COLO668 (cell line): ENCODE data around the gene ARHGAP24.

Experiments
- DNase-seq: peaks from one replicate; lab custom pipeline; 2025; ENCODE audit not compliant: unreplicated experiment; lab: John Stamatoyannopoulos, UW

Gene ARHGAP24

DNA sequence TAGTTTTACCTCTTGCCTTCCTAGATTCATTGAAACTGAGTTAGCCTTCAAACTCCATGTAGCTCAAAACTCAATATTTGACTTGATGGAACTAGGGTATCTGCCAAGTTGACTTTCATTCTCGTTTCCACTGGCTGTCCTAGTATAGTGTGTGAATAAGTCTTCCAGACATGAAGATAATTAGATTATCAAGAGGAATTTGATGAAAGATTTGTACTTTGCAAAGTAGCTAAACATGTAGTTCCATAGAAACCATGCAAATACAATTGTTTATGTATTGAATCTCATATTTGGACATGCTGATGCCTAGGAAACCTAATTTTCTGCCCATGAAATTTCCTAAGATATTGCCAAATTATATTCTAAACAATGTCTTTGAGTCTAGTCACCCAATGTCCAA, 297.5 kb downstream of the ARHGAP24 start:
- no peak for DNase-seq

DNA sequence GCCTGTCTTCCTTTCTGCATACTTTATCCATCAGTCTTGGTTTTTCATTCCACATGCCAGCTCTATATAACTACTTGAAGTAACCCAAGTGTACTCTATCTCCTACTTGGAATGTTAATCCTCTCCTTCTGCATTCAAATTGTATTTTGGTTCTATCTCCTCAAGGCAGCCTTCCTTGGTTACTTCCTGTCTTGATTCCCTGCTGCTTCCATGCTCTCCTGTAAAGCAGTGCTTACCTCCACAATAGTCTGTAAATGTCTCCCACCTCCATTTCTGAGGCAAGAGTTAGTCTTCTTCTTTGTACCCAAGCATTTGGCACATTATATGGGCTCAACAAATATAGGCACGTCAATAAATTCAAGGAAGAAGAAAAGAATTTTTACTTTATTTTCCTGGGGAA, 298.4 kb downstream of the ARHGAP24 start:
- no peak for DNase-seq

GRCh38 chr4:85774000-85774399, 299.1 kb downstream of the ARHGAP24 start:
- DNase-seq: no peak

DNA sequence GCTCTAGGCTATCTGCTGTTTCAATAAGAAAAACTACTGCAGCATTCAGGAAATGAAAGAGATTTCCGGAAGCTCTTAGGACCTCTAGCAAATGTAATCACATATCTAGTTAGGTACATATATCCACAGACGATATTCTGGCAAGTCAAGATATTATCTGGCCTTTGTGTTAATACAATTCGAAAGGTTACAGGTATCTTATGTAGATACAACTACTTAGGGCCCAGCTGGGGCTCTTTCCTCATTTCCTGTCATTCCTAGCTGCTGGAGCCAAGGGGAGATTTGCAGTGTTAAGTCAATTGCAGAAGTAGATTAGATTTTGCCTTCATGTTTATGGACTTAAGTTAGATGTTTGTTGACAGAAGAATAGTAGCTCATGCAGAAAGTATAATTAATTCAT, 299.5 kb downstream of the ARHGAP24 start:
- DNase-seq: no peak

GRCh38 chr4:85776096-85776495, 301.1 kb downstream of the ARHGAP24 start:
- DNase-seq: no peak

DNA sequence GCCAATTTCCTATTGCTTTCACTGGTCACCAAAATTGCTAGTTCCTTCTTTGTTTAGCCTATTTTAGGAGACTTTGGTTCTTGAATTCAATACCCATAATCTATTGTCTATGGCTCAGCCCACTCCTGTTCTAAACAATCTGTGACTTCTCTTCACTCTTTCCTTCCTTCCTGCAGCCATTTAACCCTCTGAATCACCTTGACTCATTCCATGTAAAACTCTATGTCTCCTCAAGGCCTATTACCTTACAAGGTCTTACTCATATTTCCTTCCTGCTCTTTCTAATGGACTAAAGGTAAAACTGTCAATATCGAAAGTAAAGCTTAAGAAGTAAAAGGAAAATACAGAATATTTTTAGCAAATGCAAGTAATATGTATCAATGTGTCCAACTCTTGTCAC, 301.6 kb downstream of the ARHGAP24 start:
- DNase-seq: no peak

DNA sequence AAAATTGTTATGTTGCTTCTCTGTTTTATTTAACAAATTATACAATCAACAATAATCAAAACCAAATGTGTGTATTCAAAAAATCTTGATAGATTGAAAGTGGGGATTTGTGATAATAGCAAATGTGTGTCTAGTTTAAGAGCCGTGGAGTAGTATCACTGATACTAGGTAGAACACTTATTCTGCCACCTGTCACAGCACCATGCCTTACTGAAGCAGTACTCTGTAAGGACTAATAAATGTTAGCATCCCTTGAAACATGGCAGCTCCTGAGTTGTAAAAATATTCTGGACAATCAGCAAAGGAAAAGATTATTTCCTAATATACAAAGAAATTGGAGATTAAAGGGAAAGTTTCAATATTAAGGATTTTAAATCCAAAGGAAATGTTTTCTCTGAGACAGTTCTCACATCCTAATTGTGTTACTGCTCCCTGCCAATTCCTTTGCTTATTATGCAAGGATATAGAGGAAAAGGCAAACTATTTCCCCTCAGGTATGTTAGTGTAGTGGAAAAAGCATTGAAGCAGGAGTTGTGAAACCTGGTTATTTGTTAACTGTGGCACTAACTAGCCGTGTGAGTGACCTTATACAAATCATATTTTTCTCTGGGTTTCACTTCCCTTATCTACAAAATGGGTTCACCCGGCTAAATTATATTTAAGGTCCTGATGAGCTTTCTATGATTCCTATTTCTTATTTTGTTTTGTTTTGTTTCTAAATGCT, 303.1 kb downstream of the ARHGAP24 start:
- DNase-seq: no peak

DNA sequence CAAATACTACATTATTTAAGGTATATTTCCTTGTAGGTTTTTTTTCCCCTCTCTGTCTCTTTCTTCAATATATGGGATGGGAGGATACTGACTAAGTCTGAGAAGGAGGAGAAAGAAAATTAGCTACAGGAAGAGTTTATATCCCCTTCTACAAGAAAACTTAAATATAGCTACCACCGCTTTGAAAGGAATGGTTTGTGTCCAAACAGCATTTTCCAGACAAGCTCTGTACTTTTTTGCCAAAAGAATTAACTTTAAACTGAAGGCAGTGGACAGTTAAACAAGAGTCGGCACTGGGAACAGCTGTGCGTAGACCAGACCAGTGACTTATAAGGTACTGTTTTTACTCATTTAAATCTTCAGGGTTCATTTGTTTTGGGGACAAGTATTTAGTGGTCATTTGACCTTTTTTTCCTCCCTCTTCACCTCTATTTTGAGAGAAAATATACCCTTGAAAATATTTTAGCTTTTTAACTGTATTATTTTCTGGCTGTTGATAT, 303.7 kb downstream of the ARHGAP24 start:
- no peak for DNase-seq

- DNase-seq: no peak
These were observed 304.2 kb downstream of the ARHGAP24 start for GRCh38 chr4:85779165-85779564.

- DNase-seq: no peak
These were observed 305.7 kb downstream of the ARHGAP24 start for GRCh38 chr4:85780664-85781063.

DNA sequence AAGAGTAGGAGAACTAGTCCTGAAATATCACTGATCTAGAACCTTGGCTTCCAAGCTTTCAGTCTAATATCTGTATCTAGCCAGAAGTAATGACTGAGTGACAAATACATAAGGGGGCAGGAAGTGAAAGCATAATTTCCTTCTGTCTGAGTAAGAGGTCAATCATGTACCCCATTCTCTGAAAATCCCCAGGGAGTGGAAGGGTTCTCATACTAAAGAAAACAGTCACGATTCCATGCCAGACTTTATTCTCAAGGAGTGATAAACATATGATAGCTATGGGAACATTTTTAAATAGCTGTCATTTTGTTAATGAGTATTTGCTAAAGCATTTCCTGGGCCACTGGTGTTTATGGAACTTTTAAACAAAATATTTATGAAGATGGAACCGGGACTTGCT, 308.5 kb downstream of the ARHGAP24 start:
- DNase-seq: no peak

GRCh38 chr4:85783900-85784299, 308.9 kb downstream of the ARHGAP24 start:
- DNase-seq: no peak

GRCh38 chr4:85784348-85784747, 309.4 kb downstream of the ARHGAP24 start:
- no peak for DNase-seq

DNA sequence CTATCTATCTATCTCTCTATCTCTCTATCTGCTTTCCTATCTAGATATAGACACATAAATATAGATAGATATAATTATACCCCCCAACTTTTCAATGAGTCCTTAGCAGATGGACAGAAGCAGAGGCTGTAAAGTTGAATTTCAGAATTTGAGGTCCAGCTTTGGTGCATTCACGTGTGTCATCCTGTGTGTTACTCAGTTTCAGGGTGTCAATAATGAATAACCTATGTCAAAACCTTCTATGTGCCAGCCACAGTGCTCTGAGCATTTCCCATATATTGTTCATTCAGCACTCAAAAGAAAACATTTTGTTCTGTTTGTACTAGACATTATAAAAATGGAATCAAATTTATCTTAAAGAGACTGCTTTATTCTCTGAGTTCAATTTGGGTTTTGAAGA, 310.0 kb downstream of the ARHGAP24 start:
- no peak for DNase-seq

GRCh38 chr4:85787133-85787532, 312.2 kb downstream of the ARHGAP24 start:
- no peak for DNase-seq

- no peak for DNase-seq
These were observed 313.7 kb downstream of the ARHGAP24 start for GRCh38 chr4:85788604-85789003.

- no peak for DNase-seq
These were observed 314.3 kb downstream of the ARHGAP24 start for GRCh38 chr4:85789241-85789640.

- DNase-seq: no peak
These were observed 315.6 kb downstream of the ARHGAP24 start for GRCh38 chr4:85790582-85790981.

- no peak for DNase-seq
These were observed 317.7 kb downstream of the ARHGAP24 start for GRCh38 chr4:85792376-85793232.

GRCh38 chr4:85793233-85793585, 318.3 kb downstream of the ARHGAP24 start:
- DNase-seq: no peak

- DNase-seq: no peak
These were observed 323.2 kb downstream of the ARHGAP24 start for GRCh38 chr4:85798012-85798770.

DNA sequence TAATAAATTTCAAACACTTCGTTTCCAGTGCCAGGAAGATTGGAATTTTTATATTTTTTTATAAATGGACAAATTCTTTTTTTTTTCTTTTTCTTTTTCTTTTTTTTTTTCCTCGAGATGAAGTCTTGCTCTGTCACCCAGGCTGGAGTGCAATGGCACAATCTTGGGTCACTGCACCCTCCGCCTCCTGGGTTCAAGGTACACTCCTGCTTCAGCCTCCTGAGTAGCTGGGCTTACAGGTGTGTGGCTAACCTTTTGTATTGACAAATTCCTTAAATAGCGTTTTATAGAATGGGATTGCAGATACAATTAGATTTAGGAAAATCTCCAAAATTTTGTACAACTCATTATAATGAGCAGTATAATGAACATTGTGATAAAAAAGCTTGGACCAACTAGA, 328.9 kb downstream of the ARHGAP24 start:
- DNase-seq: no peak
